Large intestine (tissue), 3 donors: ENCODE results near the gene OR4L1. TPM values are rescaled to one million over a fixed set of nuclear protein-coding genes. Genes with fewer than 3 reads are reported as not detected.

Experiments
- DNase-seq, 2 donors: peaks; one replicate each; pipeline versions ENCODE4 v3.0.0 to v3.0.0-alpha.2; 2013
- H3K27ac ChIP-seq: one replicate; pipeline ENCODE4 v1.5.1; 2013; ENCODE audit warnings: low read length
- H3K27me3 ChIP-seq: 2 replicates; pipeline ENCODE4 v1.6.1; 2013; ENCODE audit warnings: low read length; ENCODE audit not compliant: control insufficient read depth, insufficient read depth
- H3K36me3 ChIP-seq: 2 replicates; pipeline ENCODE4 v1.6.1; 2013; ENCODE audit warnings: low read length; ENCODE audit not compliant: control insufficient read depth, insufficient read depth
- H3K4me1 ChIP-seq: one replicate; pipeline ENCODE4 v1.6.1; 2013; ENCODE audit warnings: low read length; ENCODE audit not compliant: control insufficient read depth, insufficient read depth
- H3K4me3 ChIP-seq: one replicate; pipeline ENCODE4 v1.5.1; 2013; ENCODE audit warnings: low read length
- H3K9me3 ChIP-seq: one replicate; pipeline ENCODE4 v1.6.1; 2013; ENCODE audit warnings: mild to moderate bottlenecking, low read depth, low read length, moderate library complexity; ENCODE audit not compliant: control insufficient read depth
- WGBS: methylation state at CpG from one replicate; pipeline ENCODE4 v1.1.5; 2013; ENCODE audit warnings: low lambda C conversion rate; ENCODE audit not compliant: insufficient coverage; 5-methylcytosine and 5-hydroxymethylcytosine counted together
- polyA plus RNA-seq: library from polyadenylated mRNA; unstranded; fragments of 120-200 nt; gene quantifications from one replicate; pipeline ENCODE4 v1.2.1, GENCODE V29; 2013

The OR4L1 gene
- polyA plus RNA-seq, 1 donor: not detected

DNA sequence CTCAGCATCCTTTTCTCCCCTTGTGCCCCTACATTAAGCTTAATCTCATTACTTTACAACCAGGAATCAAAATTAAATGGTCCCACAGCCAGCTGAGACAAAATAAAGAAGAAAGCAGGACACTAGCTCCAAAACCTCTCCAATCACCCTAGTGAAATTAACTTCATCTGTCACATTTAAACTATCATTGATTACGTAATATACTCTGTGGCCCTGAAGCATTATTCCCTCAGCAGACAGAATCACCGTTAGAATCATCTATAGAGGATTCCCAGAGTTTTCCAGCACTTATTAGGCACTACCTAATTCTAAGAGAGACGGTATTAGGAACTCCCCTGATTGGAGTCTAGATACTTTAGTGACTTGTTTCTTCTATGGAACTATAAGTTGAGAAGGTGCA, 50.6 kb downstream of the OR4L1 start, which contains the start of gene OR4K17:
Gene OR4K17 (plus strand): TSS at position 302 of the 400 bp plus-strand sequence. CDS start 6,761 bp downstream, outside the sequence.
- no CpG with 5 or more reads among the region's 3 CpGs for WGBS
- Histone ChIP-seq H3K27me3 (no peaks in the 10 kb centered on the region), H3K27ac (no peak within 1 kb of the TSS), H3K4me3 (no peak within 1 kb of the TSS), H3K9me3 (no peaks in the 10 kb centered on the region), H3K36me3 (no peaks in the 10 kb centered on the region), H3K4me1 (no peaks in the 10 kb centered on the region)
- DNase-seq: no peak

Other genes with a start within 250 kb of the OR4L1 start
- not detected for gene OR4K2, start 184.9 kb upstream of the OR4L1 start, polyA plus RNA-seq
- gene OR4K5, start 139.4 kb upstream of the OR4L1 start, polyA plus RNA-seq: not detected
- gene OR4K1, start 129.1 kb upstream of the OR4L1 start, polyA plus RNA-seq: not detected
- not detected for gene OR4K15, start 84.5 kb upstream of the OR4L1 start, polyA plus RNA-seq
- gene OR4Q2, start 57.9 kb upstream of the OR4L1 start, polyA plus RNA-seq: not detected
- not detected for gene OR4K14, start 40.7 kb upstream of the OR4L1 start, polyA plus RNA-seq
- not detected for gene OR4K13, start 24.0 kb upstream of the OR4L1 start, polyA plus RNA-seq
- gene OR4K17, start 50.7 kb downstream of the OR4L1 start, polyA plus RNA-seq: not detected
- not detected for gene OR4N5, start 78.8 kb downstream of the OR4L1 start, polyA plus RNA-seq
- not detected for gene OR11G2, start 130.9 kb downstream of the OR4L1 start, polyA plus RNA-seq
- gene OR11H6, start 163.7 kb downstream of the OR4L1 start, polyA plus RNA-seq: not detected
- 0.34 TPM for gene OR11H7, start 168.9 kb downstream of the OR4L1 start, polyA plus RNA-seq
- not detected for gene OR11H4, start 179.2 kb downstream of the OR4L1 start, polyA plus RNA-seq
- 14.2 TPM for gene TTC5, start 245.9 kb downstream of the OR4L1 start, polyA plus RNA-seq